ENCODE results near the gene DENND5A.

- TF ChIP-seq CTCF (IDR thresholded peaks at IDR 0.05): no peak
- no peak for TF ChIP-seq EZH2 (IDR thresholded peaks at IDR 0.05; ENCODE audit: borderline replicate concordance, insufficient read depth, low read depth, low read length, poor library complexity, severe bottlenecking)
Measured at GRCh38 chr11:9148035-9148434, 117.1 kb downstream of the DENND5A start.
